Measurements from ENCODE around the gene TRAF7. TPM values are rescaled to one million over a fixed set of nuclear protein-coding genes. Genes with fewer than 3 reads are reported as not detected.

Gene TRAF7
- total and polyA plus RNA-seq, 2 of the 8 experiments (the other 6 are each of a cell fraction or from before 2014, with no cell fraction given), result 96.8 to 148 TPM

- POLR2A ChIA-PET (ENCODE audit: partially characterized antibody), result interaction anchor here (0.6 to 15.1 kb wide), 14 partner anchors 12 to 259 kb away, joined by 3 to 156 read pairs (median 6); partner anchors contain the start of genes CASKIN1, DNASE1L2, E4F1 and TRAF7
Observed at GRCh38 chr16:2210009-2210332, 54.4 kb downstream of the TRAF7 start.

More at GRCh38 chr16:2210009-2210332, 54.4 kb downstream of the TRAF7 start:
- Histone ChIP-seq H2BK15ac (ENCODE audit: low read length) (no peak overlapping the region), H3K4me1 (replicated peaks in 1 of 4; ENCODE audit: control insufficient read depth in 3 of 4, insufficient read depth in 4 of 4, low read length in 3 of 4) (peaks cover 0 to 24% (median 9%) of the 10 kb centered on the region in 4 experiments; a peak in 6 of 7 replicates), H2BK20ac (ENCODE audit: low read length) (no peak overlapping the region), H4K20me1 (replicated peaks in 1 of 2; ENCODE audit: control insufficient read depth in 1 of 2, insufficient read depth in 2 of 2, low read length in 2 of 2) (peaks cover 8 to 42% of the 10 kb centered on the region in 2 experiments), H3K27me3 (replicated peaks in 1 of 4; ENCODE audit: control insufficient read depth in 3 of 4, extremely low read depth in 1 of 4, insufficient read depth in 3 of 4, low read length in 3 of 4) (no peaks in the 10 kb centered on the region), H3K79me2 (ENCODE audit: control insufficient read depth in 1 of 2, insufficient read depth in 2 of 2, low read length in 2 of 2) (peaks cover 3 to 25% of the 10 kb centered on the region in 2 experiments; a peak in 3 of 4 replicates), H3K23me2 (ENCODE audit: low read depth, low read length) (peaks cover 16% of the 10 kb centered on the region), H2AK5ac (ENCODE audit: low read depth, low read length) (no peak overlapping the region), H3K9ac (replicated peaks in 1 of 4; ENCODE audit: extremely low read depth in 1 of 4, low read depth in 3 of 4, low read length in 3 of 4) (peak overlapping the region in 1 of 4 experiments; percentile 14; a peak in 1 of 7 replicates), H2AFZ (ENCODE audit: low read length) (no peak overlapping the region), H3K4me2 (ENCODE audit: insufficient read depth in 1 of 2, low read depth in 2 of 2, low read length in 2 of 2) (no peak overlapping the region), H4K91ac (replicated peaks; ENCODE audit: insufficient read length, low read length) (no peak overlapping the region), H2BK5ac (ENCODE audit: low read depth, low read length) (no peak overlapping the region), H3K14ac (ENCODE audit: insufficient read length) (no peak overlapping the region), H3K9me3 (ENCODE audit: insufficient read depth in 2 of 2, low read depth in 1 of 2, low read length in 1 of 2) (no peaks in the 10 kb centered on the region), H3K4me3 (ENCODE audit: extremely low read depth in 1 of 4, insufficient read depth in 2 of 4, low read depth in 3 of 4, low read length in 4 of 4) (no peak overlapping the region), H2BK120ac (replicated peaks; ENCODE audit: low read depth, low read length) (no peak overlapping the region), H3K79me1 (ENCODE audit: low read depth, low read length) (peaks cover 10% of the 10 kb centered on the region), H3K4ac (replicated peaks; ENCODE audit: insufficient read length, low read depth, low read length) (no peak overlapping the region), H4K5ac (ENCODE audit: insufficient read length, low read depth, low read length) (no peak overlapping the region), H3K36me3 (ENCODE audit: control insufficient read depth in 2 of 4, insufficient read depth in 4 of 4, low read length in 3 of 4) (peaks cover 8 to 42% (median 19%) of the 10 kb centered on the region in 4 experiments; a peak in 6 of 8 replicates), H2BK12ac (ENCODE audit: low read depth, low read length) (no peak overlapping the region), H3K27ac (ENCODE audit: low read depth, low read length) (no peak overlapping the region), H3K23ac (ENCODE audit: insufficient read length) (no peak overlapping the region), H4K8ac (ENCODE audit: extremely low read depth, insufficient read depth, low read length) (peak overlapping the region; percentile 25), H3K56ac (replicated peaks; ENCODE audit: insufficient read length, low read depth, low read length) (no peak overlapping the region), H3K18ac (ENCODE audit: extremely low read depth, low read length) (no peak overlapping the region)
- CTCF ChIA-PET (ENCODE audit: partially characterized antibody), result interaction anchor here (0.6 to 3.2 kb wide), 4 partner anchors 11 to 1871 kb away, joined by 3 to 20 read pairs (median 5); no protein-coding TSS in a partner anchor
- no peak for DNase-seq (ENCODE audit: low read depth in 1 of 2, low spot score in 2 of 2)
- no peak for TF ChIP-seq SP2 (IDR thresholded peaks at IDR 0.05; ENCODE audit: low read length)
- TF ChIP-seq TBP (IDR thresholded peaks at IDR 0.05; ENCODE audit: low read depth, low read length), result no peak
- TF ChIP-seq BCL11A (IDR thresholded peaks at IDR 0.05; ENCODE audit: low read depth in 2 of 2, low read length in 2 of 2), result no peak
- no peak for TF ChIP-seq TAF7 (optimal IDR thresholded peaks at IDR 0.05; ENCODE audit: borderline replicate concordance, low read depth, low read length)
- no peak for TF ChIP-seq NRF1 (IDR thresholded peaks at IDR 0.05; ENCODE audit: low read depth, low read length)
- no peak for TF ChIP-seq SIX5 (IDR thresholded peaks at IDR 0.05; ENCODE audit: low read depth, low read length)
- no peak for TF ChIP-seq YY1 (IDR thresholded peaks at IDR 0.05; ENCODE audit: low read depth, low read length)
- TF ChIP-seq TCF12 (IDR thresholded peaks at IDR 0.05; ENCODE audit: low read depth, low read length), result no peak
- TF ChIP-seq BRCA1 (IDR thresholded peaks at IDR 0.05; ENCODE audit: low read depth, low read length), result no peak
- TF ChIP-seq KDM5A (IDR thresholded peaks at IDR 0.05; ENCODE audit: low read length), result no peak
- no peak for TF ChIP-seq SIRT6 (IDR thresholded peaks at IDR 0.05; ENCODE audit: low read length)
- FAIRE-seq, result no peak
- 95% methylated on average over 17 of the region's 17 CpGs; no CpG with 5 or more reads in 1 of the 2 experiments for WGBS, 2 experiments (ENCODE audit: extremely low coverage in 1 of 2, insufficient coverage in 1 of 2, insufficient read length in 1 of 2, insufficient replicate concordance in 2 of 2, low coverage in 1 of 2, low lambda C conversion rate in 2 of 2, missing lambda C conversion rate in 1 of 2)
